WTC11 (cell line): Measurements from ENCODE around the gene ADGRD2.

Experiments used
- CBFB ChIP-seq: sonication (generic); formaldehyde crosslinking; IDR thresholded peaks from 2 replicates; pipeline ENCODE4 v1.8.1; 2022; ENCODE audit warnings: mild to moderate bottlenecking, low read depth, missing genetic modification reagents
- FOXP1 ChIP-seq: sonication (generic); formaldehyde crosslinking; IDR thresholded peaks from 2 replicates; pipeline ENCODE4 v1.8.0; 2022; ENCODE audit warnings: missing genetic modification reagents, mild to moderate bottlenecking, moderate library complexity, borderline replicate concordance
- JUN ChIP-seq: sonication (generic); formaldehyde crosslinking; IDR thresholded peaks from 2 replicates; pipeline ENCODE4 v1.8.0; 2023; ENCODE audit warnings: mild to moderate bottlenecking, missing genetic modification reagents
- NFE2L1 ChIP-seq: sonication (generic); formaldehyde crosslinking; IDR thresholded peaks from 2 replicates; pipeline ENCODE4 v1.8.1; 2023; ENCODE audit warnings: missing genetic modification reagents
- TP53 ChIP-seq: sonication (generic); formaldehyde crosslinking; IDR thresholded peaks from 2 replicates; pipeline ENCODE4 v1.8.1; 2023; ENCODE audit warnings: mild to moderate bottlenecking, missing genetic modification reagents
- TF ChIP-seq, protein P1 (sequence below): fragments of 200-600 bp; IDR thresholded peaks from 2 replicates; pipeline ENCODE4 v1.8.0; 2022; ENCODE audit warnings: antibody characterized with exemption
- TF ChIP-seq, protein P2 (sequence below): sonication (generic); formaldehyde crosslinking; IDR thresholded peaks from 2 replicates; pipeline ENCODE4 v1.8.0; 2022; ENCODE audit warnings: mild to moderate bottlenecking, missing genetic modification reagents
- TF ChIP-seq, protein P3 (sequence below): sonication (generic); formaldehyde crosslinking; IDR thresholded peaks from 2 replicates; pipeline ENCODE4 v1.8.1; 2022; ENCODE audit warnings: missing genetic modification reagents, borderline replicate concordance

- TF ChIP-seq, protein P1, sequence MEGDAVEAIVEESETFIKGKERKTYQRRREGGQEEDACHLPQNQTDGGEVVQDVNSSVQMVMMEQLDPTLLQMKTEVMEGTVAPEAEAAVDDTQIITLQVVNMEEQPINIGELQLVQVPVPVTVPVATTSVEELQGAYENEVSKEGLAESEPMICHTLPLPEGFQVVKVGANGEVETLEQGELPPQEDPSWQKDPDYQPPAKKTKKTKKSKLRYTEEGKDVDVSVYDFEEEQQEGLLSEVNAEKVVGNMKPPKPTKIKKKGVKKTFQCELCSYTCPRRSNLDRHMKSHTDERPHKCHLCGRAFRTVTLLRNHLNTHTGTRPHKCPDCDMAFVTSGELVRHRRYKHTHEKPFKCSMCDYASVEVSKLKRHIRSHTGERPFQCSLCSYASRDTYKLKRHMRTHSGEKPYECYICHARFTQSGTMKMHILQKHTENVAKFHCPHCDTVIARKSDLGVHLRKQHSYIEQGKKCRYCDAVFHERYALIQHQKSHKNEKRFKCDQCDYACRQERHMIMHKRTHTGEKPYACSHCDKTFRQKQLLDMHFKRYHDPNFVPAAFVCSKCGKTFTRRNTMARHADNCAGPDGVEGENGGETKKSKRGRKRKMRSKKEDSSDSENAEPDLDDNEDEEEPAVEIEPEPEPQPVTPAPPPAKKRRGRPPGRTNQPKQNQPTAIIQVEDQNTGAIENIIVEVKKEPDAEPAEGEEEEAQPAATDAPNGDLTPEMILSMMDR = no peak
- TF ChIP-seq, protein P2, sequence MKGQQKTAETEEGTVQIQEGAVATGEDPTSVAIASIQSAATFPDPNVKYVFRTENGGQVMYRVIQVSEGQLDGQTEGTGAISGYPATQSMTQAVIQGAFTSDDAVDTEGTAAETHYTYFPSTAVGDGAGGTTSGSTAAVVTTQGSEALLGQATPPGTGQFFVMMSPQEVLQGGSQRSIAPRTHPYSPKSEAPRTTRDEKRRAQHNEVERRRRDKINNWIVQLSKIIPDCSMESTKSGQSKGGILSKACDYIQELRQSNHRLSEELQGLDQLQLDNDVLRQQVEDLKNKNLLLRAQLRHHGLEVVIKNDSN (CRISPR knock-in tag) = no peak
- TF ChIP-seq TP53 (CRISPR knock-in tag) = no peak
- no peak for TF ChIP-seq NFE2L1 (CRISPR knock-in tag)
- TF ChIP-seq, protein P3, sequence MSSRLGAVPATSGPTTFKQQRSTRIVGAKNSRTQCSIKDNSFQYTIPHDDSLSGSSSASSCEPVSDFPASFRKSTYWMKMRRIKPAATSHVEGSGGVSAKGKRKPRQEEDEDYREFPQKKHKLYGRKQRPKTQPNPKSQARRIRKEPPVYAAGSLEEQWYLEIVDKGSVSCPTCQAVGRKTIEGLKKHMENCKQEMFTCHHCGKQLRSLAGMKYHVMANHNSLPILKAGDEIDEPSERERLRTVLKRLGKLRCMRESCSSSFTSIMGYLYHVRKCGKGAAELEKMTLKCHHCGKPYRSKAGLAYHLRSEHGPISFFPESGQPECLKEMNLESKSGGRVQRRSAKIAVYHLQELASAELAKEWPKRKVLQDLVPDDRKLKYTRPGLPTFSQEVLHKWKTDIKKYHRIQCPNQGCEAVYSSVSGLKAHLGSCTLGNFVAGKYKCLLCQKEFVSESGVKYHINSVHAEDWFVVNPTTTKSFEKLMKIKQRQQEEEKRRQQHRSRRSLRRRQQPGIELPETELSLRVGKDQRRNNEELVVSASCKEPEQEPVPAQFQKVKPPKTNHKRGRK (CRISPR knock-in tag) = no peak
- TF ChIP-seq FOXP1 = no peak
- TF ChIP-seq JUN (CRISPR knock-in tag) = no peak
- TF ChIP-seq CBFB (CRISPR knock-in tag) = no peak
Observed at GRCh38 chr9:124500796-124501611, 50.8 kb downstream of the ADGRD2 start.
